ENCODE data around the gene GALNT9.

GRCh38 chr12:132251310-132251709, 78.1 kb downstream of the GALNT9 start:
- no peak for TF ChIP-seq CTCF (IDR thresholded peaks at IDR 0.05)
- TF ChIP-seq POLR2A (IDR thresholded peaks at IDR 0.05), result no peak

Data from right lobe of liver (tissue), 4 donors.